Astrocyte of the cerebellum (primary cell): ENCODE data around the gene ZDHHC7.

ENCODE experiments used
- DNase-seq: peaks from one replicate; pipeline ENCODE4 v3.0.0-alpha.2; 2011; ENCODE audit warnings: low read depth
- H3K4me3 ChIP-seq: 2 replicates; pipeline ENCODE4 v1.5.1; 2011; ENCODE audit warnings: mild to moderate bottlenecking, low read depth, low read length, moderate library complexity
- CTCF ChIP-seq: IDR thresholded peaks from 2 replicates; pipeline ENCODE4 v1.5.1; 2012; ENCODE audit warnings: low read length, low read depth, moderate library complexity, mild to moderate bottlenecking; ENCODE audit errors: missing control alignments
- in situ Hi-C: cut with HindIII; loops from 2 replicates; pipeline ENCODE4 v1.10.0; 2017; ENCODE audit warnings: low sequenced_read_pairs

The ZDHHC7 gene

GRCh38 chr16:85004587-85005205 is 6.6 kb downstream of the ZDHHC7 start:
- no peak overlapping the region for H3K4me3 ChIP-seq
- peak; percentile 78 for DNase-seq
- TF ChIP-seq CTCF, result no peak
- in situ Hi-C loops, result no loop called here

DNA sequence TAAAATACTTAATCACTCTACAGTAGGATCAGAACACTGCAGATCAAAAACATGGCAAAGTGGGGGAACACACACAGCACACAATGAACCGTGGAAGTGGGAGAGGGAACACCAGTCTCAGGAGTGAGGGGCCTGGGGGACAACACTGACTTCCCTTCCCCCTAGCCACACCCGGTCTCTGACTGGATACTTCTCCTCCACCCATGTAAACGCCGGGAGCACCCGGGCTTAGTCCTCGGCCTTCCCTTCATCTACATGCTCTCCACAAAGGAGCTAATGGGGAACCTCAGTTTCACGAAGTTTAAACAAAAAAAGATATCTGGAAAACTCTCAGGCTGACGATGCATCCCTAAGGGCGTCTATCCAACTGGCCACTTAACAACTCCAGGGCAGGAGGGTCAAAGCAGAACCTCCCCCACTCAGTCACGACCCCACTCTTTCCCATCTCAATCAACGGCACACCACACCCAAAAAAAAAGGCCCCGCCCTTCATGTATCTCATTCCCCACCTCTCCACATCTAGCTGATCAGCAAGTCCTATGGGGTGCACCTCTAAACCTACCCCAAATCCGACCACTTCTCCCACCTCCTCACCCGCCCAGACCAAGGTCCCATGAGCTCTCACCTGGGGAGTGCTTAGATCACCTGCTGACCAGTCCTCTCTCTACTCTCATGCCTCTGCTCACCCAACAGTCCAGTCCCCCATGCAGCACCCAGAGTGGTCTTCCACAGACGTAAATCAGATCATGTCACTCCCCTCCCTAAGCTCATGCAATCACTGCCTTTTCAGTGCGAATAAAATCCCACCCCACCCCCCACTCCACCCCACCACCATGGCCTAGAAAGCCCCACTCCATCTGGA is 7.4 kb downstream of the ZDHHC7 start:
- TF ChIP-seq CTCF, result no peak
- no peak overlapping the region for H3K4me3 ChIP-seq
- in situ Hi-C loops, result no loop called here
- no peak for DNase-seq

DNA sequence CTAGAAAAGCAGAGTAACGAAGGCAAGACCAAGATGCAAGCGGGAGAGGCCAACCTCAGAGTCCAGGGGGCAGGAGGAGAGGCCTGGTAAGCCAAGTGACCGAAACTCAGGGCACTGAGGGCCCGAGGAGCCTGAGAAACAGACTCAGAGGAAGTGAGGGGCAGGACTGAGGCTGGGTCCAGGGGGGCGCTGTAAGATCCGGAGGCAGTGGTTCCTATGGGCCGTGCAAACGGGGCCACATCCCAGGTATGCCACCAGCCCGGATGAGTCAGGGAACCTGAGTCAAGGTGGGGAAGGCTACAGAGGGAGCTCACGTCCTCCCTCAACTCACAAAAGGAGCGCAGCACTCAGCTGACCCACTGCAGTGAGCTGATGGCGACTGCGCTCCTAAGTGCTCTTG is 8.3 kb downstream of the ZDHHC7 start:
- TF ChIP-seq CTCF, result no peak
- H3K4me3 ChIP-seq, result no peak overlapping the region
- in situ Hi-C loops, result no loop called here
- DNase-seq, result no peak

- TF ChIP-seq CTCF, result no peak
- no peak for DNase-seq
- in situ Hi-C loops, result no loop called here
- no peak overlapping the region for H3K4me3 ChIP-seq
Observed at GRCh38 chr16:85002608-85003007, 8.7 kb downstream of the ZDHHC7 start.

DNA sequence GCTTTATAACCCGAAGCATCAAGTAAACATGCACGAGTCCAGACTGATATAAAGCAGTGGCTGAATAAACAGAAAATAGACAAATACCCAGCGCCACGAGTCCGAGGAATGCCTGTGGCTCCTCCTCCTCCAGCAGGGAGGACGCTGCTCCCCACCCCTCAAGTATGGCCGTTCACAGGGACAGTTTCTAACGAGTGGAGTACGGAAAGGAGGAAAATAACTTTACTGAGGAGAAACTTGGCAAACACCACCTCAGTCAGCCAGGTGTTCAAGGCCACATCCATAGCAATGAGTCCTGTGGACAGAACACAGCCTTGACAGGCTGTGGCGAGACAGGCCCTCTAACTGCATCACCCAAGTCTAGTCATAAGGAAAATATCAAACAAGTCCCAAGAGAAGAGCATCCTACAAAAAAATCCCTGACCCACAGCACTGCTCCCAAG is 9.2 kb downstream of the ZDHHC7 start:
- in situ Hi-C loops, result no loop called here
- no peak for TF ChIP-seq CTCF
- no peak overlapping the region for H3K4me3 ChIP-seq
- no peak for DNase-seq

DNA sequence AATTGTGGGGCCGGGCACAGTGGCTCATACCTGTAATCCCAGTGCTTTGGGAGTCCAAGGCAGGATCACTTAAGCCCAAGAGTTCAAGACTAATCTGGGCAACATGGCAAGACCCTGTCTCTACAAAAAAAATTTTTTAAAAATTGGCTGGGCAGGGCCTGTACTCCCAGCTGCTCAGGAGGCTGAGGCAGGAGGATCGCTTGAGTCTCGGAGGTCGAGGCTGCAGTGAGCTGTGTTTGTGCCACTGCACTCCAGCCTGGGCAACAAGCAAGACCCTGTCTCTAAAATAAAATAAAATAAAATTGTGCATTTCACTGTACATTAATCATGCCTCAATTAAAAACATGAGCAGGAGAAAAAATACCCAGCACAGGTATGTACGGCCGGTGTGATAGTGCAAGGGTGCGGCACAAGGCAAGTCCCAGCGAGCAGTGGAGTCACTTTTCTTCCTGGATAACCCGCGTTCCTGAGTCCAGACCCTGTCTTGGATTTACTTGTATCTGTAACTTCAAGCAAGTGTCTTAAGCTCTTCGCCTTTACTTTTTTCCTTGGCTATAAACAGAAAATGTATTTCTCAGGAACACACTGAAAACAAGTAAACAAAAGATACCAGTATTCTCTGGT is 11.4 kb downstream of the ZDHHC7 start:
- TF ChIP-seq CTCF, result no peak
- no peak for DNase-seq
- in situ Hi-C loops, result no loop called here
- H3K4me3 ChIP-seq, result no peak overlapping the region
